B cell (primary cell): ENCODE results near the gene ACAT1. TPM values are rescaled to one million over a fixed set of nuclear protein-coding genes. Genes with fewer than 3 reads are reported as not detected.

Experiments used
- ATAC-seq: fragments of 200-7000 bp; cut with Tn5 transposase; one replicate; pipeline ENCODE4 v1.10.0; 2021; ENCODE audit warnings: low read depth, mild to moderate bottlenecking, moderate number of reproducible peaks, moderate library complexity
- CTCF ChIA-PET: fragments of 350-600 bp; sonication (Branson Sonifier 250); formaldehyde crosslinking; loops from one replicate; lab custom pipeline; 2021; ENCODE audit warnings: antibody characterized with exemption, inconsistent platforms; lab: Charles Lee
- POLR2A ChIA-PET: fragments of 350-600 bp; sonication (Branson Sonifier 250); formaldehyde crosslinking; loops from one replicate; lab custom pipeline; 2021; ENCODE audit warnings: antibody characterized with exemption; lab: Charles Lee
- DNase-seq: peaks from one replicate; pipeline ENCODE4 v3.0.0; 2013
- H2AFZ ChIP-seq: 2 replicates; pipeline ENCODE4 v1.6.1; 2012; ENCODE audit warnings: mild to moderate bottlenecking, low read depth, low read length; ENCODE audit not compliant: insufficient read depth, poor library complexity, severe bottlenecking
- H3K27ac ChIP-seq, 2 donors: 1 replicate in 1 of 2; 2 replicates in 1 of 2; pipeline ENCODE4 v1.5.1; 2012 to 2013; ENCODE audit warnings: low read length in 2 of 2, mild to moderate bottlenecking in 2 of 2, moderate library complexity in 1 of 2
- H3K27me3 ChIP-seq, 4 experiments: fragments of 200-600 bp in 1 of 4; sonication (generic) in 1 of 4; replicated peaks in 1 of 4; 1 replicate in 2 of 4; 2 replicates in 2 of 4; pipeline versions ENCODE4 v1.6.1 to v1.7.0; 2013 to 2016; ENCODE audit warnings: low read length in 3 of 4, mild to moderate bottlenecking in 2 of 4, mixed read lengths in 1 of 4, moderate library complexity in 1 of 4; ENCODE audit not compliant: insufficient read depth in 4 of 4, control insufficient read depth in 3 of 4; ENCODE audit errors: control extremely low read depth in 1 of 4
- H3K36me3 ChIP-seq, 2 experiments: replicated peaks in 1 of 2; 1 replicate in 1 of 2; 2 replicates in 1 of 2; pipeline versions ENCODE4 v1.6.1 to v1.7.1; 2013; ENCODE audit warnings: low read length in 1 of 2; ENCODE audit not compliant: insufficient read depth in 2 of 2, control insufficient read depth in 1 of 2; ENCODE audit errors: control extremely low read depth in 1 of 2, extremely low read depth in 1 of 2
- H3K4me1 ChIP-seq, 2 donors: fragments of 200-600 bp in 1 of 2; sonication (generic) in 1 of 2; 1 replicate in 1 of 2; 2 replicates in 1 of 2; pipeline versions ENCODE4 v1.5.1 to v1.6.1; 2013 to 2017; ENCODE audit warnings: low read length in 2 of 2; ENCODE audit not compliant: control insufficient read depth in 2 of 2, insufficient read depth in 2 of 2
- H3K4me2 ChIP-seq: replicated peaks from 2 replicates; pipeline ENCODE3; 2012; ENCODE audit warnings: mild to moderate bottlenecking, low read depth, low read length; ENCODE audit not compliant: poor library complexity, severe bottlenecking
- H3K4me3 ChIP-seq, 5 experiments: fragments of 200-600 bp in 1 of 5; sonication (generic) in 1 of 5; 1 replicate in 3 of 5; 2 replicates in 2 of 5; pipeline versions ENCODE4 v1.5.1 to v1.7.0; 2011 to 2016; ENCODE audit warnings: low read length in 4 of 5, mild to moderate bottlenecking in 4 of 5, low read depth in 2 of 5, control low read depth in 1 of 5, moderate library complexity in 1 of 5; ENCODE audit not compliant: insufficient read depth in 1 of 5; ENCODE audit errors: control extremely low read depth in 1 of 5, extremely low read depth in 1 of 5
- H3K79me2 ChIP-seq: fragments of 200-600 bp; sonication (generic); one replicate; pipeline ENCODE4 v1.6.0; 2016; ENCODE audit warnings: low read length; ENCODE audit not compliant: control insufficient read depth, insufficient read depth
- H3K9ac ChIP-seq: fragments of 200-600 bp; sonication (generic); 2 replicates; pipeline ENCODE4 v1.6.1; 2017; ENCODE audit warnings: mild to moderate bottlenecking, low read length, moderate library complexity
- H3K9me3 ChIP-seq, 3 donors: one replicate each; pipeline versions ENCODE4 v1.6.1 to v1.7.1; 2013; ENCODE audit warnings: low read length in 2 of 3; ENCODE audit not compliant: control insufficient read depth in 2 of 3, insufficient read depth in 1 of 3; ENCODE audit errors: control extremely low read depth in 1 of 3
- H4K20me1 ChIP-seq: 2 replicates; pipeline ENCODE4 v1.6.0; 2012; ENCODE audit warnings: mild to moderate bottlenecking, low read length; ENCODE audit not compliant: insufficient read depth, control insufficient read depth, poor library complexity, severe bottlenecking
- H3K27ac Mint-ChIP-seq: one replicate; pipeline ENCODE4 v1.8.0; 2021; ENCODE audit warnings: mixed read lengths
- H3K27me3 Mint-ChIP-seq: one replicate; pipeline ENCODE4 v1.8.0; 2021; ENCODE audit warnings: mixed read lengths
- H3K4me1 Mint-ChIP-seq: one replicate; pipeline ENCODE4 v1.8.0; 2021; ENCODE audit warnings: mixed read lengths
- H3K4me3 Mint-ChIP-seq: one replicate; pipeline ENCODE4 v1.8.0; 2021; ENCODE audit warnings: mixed read lengths
- H3K9me3 Mint-ChIP-seq: one replicate; pipeline ENCODE4 v1.8.0; 2022; ENCODE audit warnings: mixed read lengths; ENCODE audit not compliant: insufficient read depth
- CTCF ChIP-seq: fragments of 200-600 bp; IDR thresholded peaks from one replicate; pipeline ENCODE4 v1.8.0; 2022; ENCODE audit warnings: antibody characterized with exemption, mild to moderate bottlenecking
- EZH2 ChIP-seq: IDR thresholded peaks from 2 replicates; pipeline ENCODE4 v1.6.1; 2012; ENCODE audit warnings: borderline replicate concordance, low read depth, mild to moderate bottlenecking, moderate library complexity, low read length; ENCODE audit not compliant: insufficient read depth, poor library complexity, severe bottlenecking
- WGBS: methylation state at CpG from one replicate; pipeline ENCODE4 v1.1.5; 2013; ENCODE audit warnings: missing lambda C conversion rate; ENCODE audit not compliant: insufficient coverage; 5-methylcytosine and 5-hydroxymethylcytosine counted together
- intact Hi-C: fragments of 100-400 bp; cut with micrococcal nuclease; formaldehyde crosslinking; loops from one replicate; pipeline ENCODE4 v1.10.0; 2022
- polyA plus RNA-seq: library from polyadenylated mRNA; depleted of rRNA; stranded (reverse); fragments of >200 nt; gene quantifications from 2 replicates; pipeline ENCODE4 v1.2.3, GENCODE V29; 2012
- total RNA-seq, 2 donors: library from RNA; stranded (reverse); fragments of 120-200 nt in 1 of 2; gene quantifications; 1 replicate in 1 of 2; 2 replicates in 1 of 2; pipeline versions ENCODE4 v1.2.3 to v1.2.4, GENCODE V29; 2013 to 2022

ACAT1 gene
- total and polyA plus RNA-seq, 2 donors (not counting 1 experiment from before 2014, with no cell fraction given), result 7.5 to 32.9 TPM

- Mint-ChIP-seq H3K4me1 (no peaks in the 10 kb centered on the region), H3K27me3 (no peaks in the 10 kb centered on the region), H3K27ac (no peak overlapping the region), H3K9me3 (no peaks in the 10 kb centered on the region), H3K4me3 (no peak overlapping the region)
- Histone ChIP-seq H3K27ac (no peak overlapping the region), H3K36me3 (peaks cover 11 to 40% of the 10 kb centered on the region in 2 experiments), H3K9me3 (no peaks in the 10 kb centered on the region), H2AFZ (no peak overlapping the region), H3K4me1 (no peaks in the 10 kb centered on the region), H4K20me1 (no peaks in the 10 kb centered on the region), H3K79me2 (no peaks in the 10 kb centered on the region), H3K4me2 (no peak overlapping the region), H3K4me3 (no peak overlapping the region), H3K9ac (no peak overlapping the region), H3K27me3 (no peaks in the 10 kb centered on the region)
- no peak for ATAC-seq
- 100% methylated on average over 2 of the region's 3 CpGs for WGBS
- CTCF ChIA-PET, result no interaction called here
- DNase-seq, result no peak
- POLR2A ChIA-PET, result no interaction called here
- no peak for TF ChIP-seq CTCF
- TF ChIP-seq EZH2, result no peak
- intact Hi-C loops, result no loop called here
Observed at GRCh38 chr11:108097179-108097578, 24.2 kb upstream of the ACAT1 start.

- CTCF ChIA-PET, result interaction anchor here (0.7 to 1.3 kb wide), 2 partner anchors 18 to 565 kb away, joined by 3 to 4 read pairs; no protein-coding TSS in a partner anchor
Observed at GRCh38 chr11:108101090-108101775, 20.1 kb upstream of the ACAT1 start.

More at GRCh38 chr11:108101090-108101775, 20.1 kb upstream of the ACAT1 start:
- POLR2A ChIA-PET, result no interaction called here
- no peaks in the 10 kb centered on the region for H3K9me3 Mint-ChIP-seq
- Histone ChIP-seq H3K27me3 (no peaks in the 10 kb centered on the region), H2AFZ (no peak overlapping the region), H3K36me3 (peaks cover 15 to 27% of the 10 kb centered on the region in 2 experiments), H3K79me2 (no peaks in the 10 kb centered on the region), H3K4me3 (no peak overlapping the region), H3K4me2 (no peak overlapping the region), H3K27ac (no peak overlapping the region), H3K9me3 (no peaks in the 10 kb centered on the region), H3K4me1 (no peaks in the 10 kb centered on the region), H4K20me1 (no peaks in the 10 kb centered on the region), H3K9ac (no peak overlapping the region)
- H3K4me3 Mint-ChIP-seq, result no peak overlapping the region
- no peaks in the 10 kb centered on the region for H3K27me3 Mint-ChIP-seq
- ATAC-seq (no peak), DNase-seq (no peak)
- H3K27ac Mint-ChIP-seq, result no peak overlapping the region
- intact Hi-C loops, result no loop called here
- no CpG with 5 or more reads among the region's 1 CpG for WGBS
- H3K4me1 Mint-ChIP-seq, result no peaks in the 10 kb centered on the region
- TF ChIP-seq CTCF (no peak), EZH2 (no peak)
